ENCODE data around the gene PTPN3. TPM values are rescaled to one million over a fixed set of nuclear protein-coding genes. Genes with fewer than 3 reads are reported as not detected.
A peak's percentile ranks its signal among the peaks of the same experiment; 100 is the strongest.

The PTPN3 gene
- total RNA-seq, 2 experiments from 2014 or later = not detected

GRCh38 chr9:109522106-109522505, 24.0 kb upstream of the PTPN3 start:
- CTCF ChIA-PET (ENCODE audit: unreplicated experiment) = no interaction called here
- DNase-seq (ENCODE audit: low spot score) = no peak

GRCh38 chr9:109520475-109521132, 22.5 kb upstream of the PTPN3 start:
- no TSS peak for BruUV-seq (replicated peaks)
- Histone ChIP-seq H3K27ac (ENCODE audit: low read depth, low read length, poor library complexity, severe bottlenecking) (no peak overlapping the region), H3K36me3 (ENCODE audit: insufficient read depth, low read length) (no peaks in the 10 kb centered on the region), H3K4me2 (ENCODE audit: low read length) (no peak overlapping the region), H4K20me1 (ENCODE audit: insufficient read depth, low read length) (no peaks in the 10 kb centered on the region), H3K4me3 (ENCODE audit: low read depth, low read length, poor library complexity, severe bottlenecking) (no peak overlapping the region), H3K79me2 (ENCODE audit: insufficient read depth, low read depth, low read length) (no peaks in the 10 kb centered on the region), H3K4me1 (ENCODE audit: insufficient read depth, low read length, poor library complexity, severe bottlenecking) (no peaks in the 10 kb centered on the region), H3K9me2 (ENCODE audit: insufficient read depth, low read length) (no peaks in the 10 kb centered on the region), H2AFZ (ENCODE audit: low read length) (no peak overlapping the region), H3K9me3 (ENCODE audit: low read length) (no peaks in the 10 kb centered on the region)
- intact Hi-C loops (cut with micrococcal nuclease; ENCODE audit: unreplicated experiment) = no loop called here
- CTCF ChIA-PET (ENCODE audit: unreplicated experiment) = no interaction called here
- DNase-seq (ENCODE audit: low spot score) = peak; percentile 60
- TF ChIP-seq EZH2phosphoT487 (IDR thresholded peaks at IDR 0.05; ENCODE audit: borderline replicate concordance, low read depth, low read length) = no peak
- TF ChIP-seq, protein P1, sequence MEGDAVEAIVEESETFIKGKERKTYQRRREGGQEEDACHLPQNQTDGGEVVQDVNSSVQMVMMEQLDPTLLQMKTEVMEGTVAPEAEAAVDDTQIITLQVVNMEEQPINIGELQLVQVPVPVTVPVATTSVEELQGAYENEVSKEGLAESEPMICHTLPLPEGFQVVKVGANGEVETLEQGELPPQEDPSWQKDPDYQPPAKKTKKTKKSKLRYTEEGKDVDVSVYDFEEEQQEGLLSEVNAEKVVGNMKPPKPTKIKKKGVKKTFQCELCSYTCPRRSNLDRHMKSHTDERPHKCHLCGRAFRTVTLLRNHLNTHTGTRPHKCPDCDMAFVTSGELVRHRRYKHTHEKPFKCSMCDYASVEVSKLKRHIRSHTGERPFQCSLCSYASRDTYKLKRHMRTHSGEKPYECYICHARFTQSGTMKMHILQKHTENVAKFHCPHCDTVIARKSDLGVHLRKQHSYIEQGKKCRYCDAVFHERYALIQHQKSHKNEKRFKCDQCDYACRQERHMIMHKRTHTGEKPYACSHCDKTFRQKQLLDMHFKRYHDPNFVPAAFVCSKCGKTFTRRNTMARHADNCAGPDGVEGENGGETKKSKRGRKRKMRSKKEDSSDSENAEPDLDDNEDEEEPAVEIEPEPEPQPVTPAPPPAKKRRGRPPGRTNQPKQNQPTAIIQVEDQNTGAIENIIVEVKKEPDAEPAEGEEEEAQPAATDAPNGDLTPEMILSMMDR (conservative IDR thresholded peaks at IDR 0.05; ENCODE audit: low read length) = peak; percentile 94
- POLR2A ChIA-PET = no interaction called here

More at GRCh38 chr9:109522106-109522505, 24.0 kb upstream of the PTPN3 start:
- H3K36me3 ChIP-seq (ENCODE audit: insufficient read depth, low read length) = no peaks in the 10 kb centered on the region
- H3K9me3 ChIP-seq (ENCODE audit: low read length) = no peaks in the 10 kb centered on the region
- H3K9me2 ChIP-seq (ENCODE audit: insufficient read depth, low read length) = no peaks in the 10 kb centered on the region
- TF ChIP-seq, protein P1 (conservative IDR thresholded peaks at IDR 0.05; ENCODE audit: low read length) = no peak
- TF ChIP-seq EZH2phosphoT487 (IDR thresholded peaks at IDR 0.05; ENCODE audit: borderline replicate concordance, low read depth, low read length) = no peak
- no peaks in the 10 kb centered on the region for H4K20me1 ChIP-seq (ENCODE audit: insufficient read depth, low read length)
- POLR2A ChIA-PET = no interaction called here
- no peaks in the 10 kb centered on the region for H3K4me1 ChIP-seq (ENCODE audit: insufficient read depth, low read length, poor library complexity, severe bottlenecking)
- intact Hi-C loops (cut with micrococcal nuclease; ENCODE audit: unreplicated experiment) = no loop called here
- H2AFZ ChIP-seq (ENCODE audit: low read length) = no peak overlapping the region
- no peak overlapping the region for H3K27ac ChIP-seq (ENCODE audit: low read depth, low read length, poor library complexity, severe bottlenecking)
- H3K4me3 ChIP-seq (ENCODE audit: low read depth, low read length, poor library complexity, severe bottlenecking) = no peak overlapping the region
- BruUV-seq (replicated peaks) = no TSS peak
- no peaks in the 10 kb centered on the region for H3K79me2 ChIP-seq (ENCODE audit: insufficient read depth, low read depth, low read length)
- no peak overlapping the region for H3K4me2 ChIP-seq (ENCODE audit: low read length)

DNA sequence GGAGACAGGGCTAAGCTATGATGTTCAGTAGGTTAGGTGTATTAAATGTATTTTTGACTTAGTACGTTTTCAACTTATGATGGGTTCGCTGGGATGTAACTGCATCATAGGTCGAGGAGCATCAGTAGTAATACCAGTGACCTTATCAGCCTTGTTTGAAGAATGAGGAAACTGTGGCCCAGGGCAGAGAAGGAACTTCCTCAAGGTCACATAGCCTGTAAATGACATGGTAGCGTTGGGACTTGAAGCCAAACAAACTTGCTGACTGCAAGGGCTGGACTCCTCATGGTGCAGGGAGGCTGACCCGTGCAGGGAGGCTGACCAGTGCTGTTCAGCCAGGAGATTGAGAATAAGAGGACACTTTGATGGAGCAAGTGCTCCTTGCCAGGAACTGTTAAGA, 21.3 kb upstream of the PTPN3 start:
- Histone ChIP-seq H3K9me2 (ENCODE audit: insufficient read depth, low read length) (no peaks in the 10 kb centered on the region), H3K9me3 (ENCODE audit: low read length) (no peaks in the 10 kb centered on the region), H3K27ac (ENCODE audit: low read depth, low read length, poor library complexity, severe bottlenecking) (no peak overlapping the region), H3K79me2 (ENCODE audit: insufficient read depth, low read depth, low read length) (no peaks in the 10 kb centered on the region), H2AFZ (ENCODE audit: low read length) (no peak overlapping the region), H4K20me1 (ENCODE audit: insufficient read depth, low read length) (no peaks in the 10 kb centered on the region), H3K36me3 (ENCODE audit: insufficient read depth, low read length) (no peaks in the 10 kb centered on the region), H3K4me1 (ENCODE audit: insufficient read depth, low read length, poor library complexity, severe bottlenecking) (no peaks in the 10 kb centered on the region), H3K4me2 (ENCODE audit: low read length) (no peak overlapping the region), H3K4me3 (ENCODE audit: low read depth, low read length, poor library complexity, severe bottlenecking) (no peak overlapping the region)
- DNase-seq (ENCODE audit: low spot score) = no peak
- TF ChIP-seq, protein P1 (conservative IDR thresholded peaks at IDR 0.05; ENCODE audit: low read length) = no peak
- TF ChIP-seq EZH2phosphoT487 (IDR thresholded peaks at IDR 0.05; ENCODE audit: borderline replicate concordance, low read depth, low read length) = no peak
- ChIA-PET POLR2A (interaction anchor here (0.6 kb wide), 1 partner anchor 566 kb away, joined by 3 read pairs; no protein-coding TSS in a partner anchor), CTCF (ENCODE audit: unreplicated experiment) (no interaction called here)
- intact Hi-C loops (cut with micrococcal nuclease; ENCODE audit: unreplicated experiment) = no loop called here
- no TSS peak for BruUV-seq (replicated peaks)
